Epithelial cell of proximal tubule (primary cell): ENCODE data around the gene ZBTB17. TPM values are rescaled to one million over a fixed set of nuclear protein-coding genes. Genes with fewer than 3 reads are reported as not detected.
A peak's percentile ranks its signal among the peaks of the same experiment; 100 is the strongest.

ENCODE experiments used
- DNase-seq: peaks from one replicate; pipeline ENCODE4 v3.0.0-alpha.2; 2011; ENCODE audit warnings: low read depth
- H3K4me3 ChIP-seq: 2 replicates; pipeline ENCODE4 v1.5.1; 2011; ENCODE audit warnings: low read depth, mild to moderate bottlenecking, low read length
- total RNA-seq: library from RNA; depleted of rRNA; stranded (reverse); fragments of >200 nt; gene quantifications from 2 replicates; pipeline ENCODE4 v1.2.3, GENCODE V29; 2015
- TF ChIP-seq, protein P1 (sequence below): conservative IDR thresholded peaks from 2 replicates; pipeline ENCODE4 v1.5.1; 2012; ENCODE audit warnings: low read depth, mild to moderate bottlenecking, low read length

The ZBTB17 gene
- total RNA-seq, 1 donor from 2014 or later, result 22.5 TPM

DNA sequence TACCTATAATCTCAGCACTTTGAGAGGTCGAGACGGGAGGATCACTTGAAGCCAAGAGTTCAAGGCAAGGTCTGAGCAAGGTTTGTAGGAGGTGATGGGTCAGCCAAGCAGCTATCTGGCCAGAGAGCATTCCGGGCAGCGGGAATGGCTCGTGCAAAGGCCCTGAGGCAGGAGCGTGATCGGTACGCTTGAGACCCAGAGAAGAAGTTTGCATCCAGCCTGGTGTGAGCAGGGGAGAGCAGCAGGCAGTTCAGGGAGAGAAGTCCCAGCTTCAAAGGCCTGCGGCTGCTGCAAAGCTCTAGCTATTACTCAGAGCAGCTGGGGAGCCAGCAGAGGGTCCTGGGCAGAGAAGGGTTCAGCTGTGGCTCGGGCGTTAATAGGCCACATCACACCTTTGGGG lies 23.0 kb upstream of the ZBTB17 start:
- no peak overlapping the region for H3K4me3 ChIP-seq
- TF ChIP-seq, protein P1, sequence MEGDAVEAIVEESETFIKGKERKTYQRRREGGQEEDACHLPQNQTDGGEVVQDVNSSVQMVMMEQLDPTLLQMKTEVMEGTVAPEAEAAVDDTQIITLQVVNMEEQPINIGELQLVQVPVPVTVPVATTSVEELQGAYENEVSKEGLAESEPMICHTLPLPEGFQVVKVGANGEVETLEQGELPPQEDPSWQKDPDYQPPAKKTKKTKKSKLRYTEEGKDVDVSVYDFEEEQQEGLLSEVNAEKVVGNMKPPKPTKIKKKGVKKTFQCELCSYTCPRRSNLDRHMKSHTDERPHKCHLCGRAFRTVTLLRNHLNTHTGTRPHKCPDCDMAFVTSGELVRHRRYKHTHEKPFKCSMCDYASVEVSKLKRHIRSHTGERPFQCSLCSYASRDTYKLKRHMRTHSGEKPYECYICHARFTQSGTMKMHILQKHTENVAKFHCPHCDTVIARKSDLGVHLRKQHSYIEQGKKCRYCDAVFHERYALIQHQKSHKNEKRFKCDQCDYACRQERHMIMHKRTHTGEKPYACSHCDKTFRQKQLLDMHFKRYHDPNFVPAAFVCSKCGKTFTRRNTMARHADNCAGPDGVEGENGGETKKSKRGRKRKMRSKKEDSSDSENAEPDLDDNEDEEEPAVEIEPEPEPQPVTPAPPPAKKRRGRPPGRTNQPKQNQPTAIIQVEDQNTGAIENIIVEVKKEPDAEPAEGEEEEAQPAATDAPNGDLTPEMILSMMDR, result no peak
- DNase-seq, result no peak

DNA sequence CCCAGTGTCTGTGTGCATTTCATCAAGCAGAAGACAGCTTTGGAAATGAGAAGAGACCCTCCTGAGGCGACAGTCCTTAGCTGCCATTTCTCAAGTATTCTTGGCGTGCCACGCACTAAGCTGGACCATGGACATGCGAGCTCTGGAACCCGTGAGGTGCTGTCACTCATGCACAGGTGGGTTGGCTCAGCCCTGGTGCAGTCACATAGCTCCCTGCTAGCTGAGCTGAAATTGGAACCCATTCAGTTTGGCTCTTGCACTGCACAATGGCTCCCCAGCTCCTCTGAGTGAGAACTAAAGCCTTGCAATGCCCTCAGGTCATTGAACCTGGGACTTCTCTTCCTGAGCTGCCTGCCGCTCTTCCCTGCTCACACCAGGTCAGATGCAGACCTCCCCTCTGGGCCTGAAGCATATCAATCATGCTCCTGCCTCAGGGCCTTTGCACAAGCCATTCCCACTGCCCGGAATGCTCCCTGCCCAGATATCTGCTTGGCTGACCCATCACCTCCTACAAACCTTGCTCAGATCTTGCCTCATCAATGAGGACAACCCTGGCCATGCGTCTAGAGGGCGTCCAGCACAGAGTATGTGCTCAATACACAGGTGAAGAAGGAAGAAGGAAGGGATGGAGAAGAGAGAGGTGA lies 21.9 kb upstream of the ZBTB17 start:
- TF ChIP-seq, protein P1, result no peak
- no peak for DNase-seq
- no peak overlapping the region for H3K4me3 ChIP-seq

DNA sequence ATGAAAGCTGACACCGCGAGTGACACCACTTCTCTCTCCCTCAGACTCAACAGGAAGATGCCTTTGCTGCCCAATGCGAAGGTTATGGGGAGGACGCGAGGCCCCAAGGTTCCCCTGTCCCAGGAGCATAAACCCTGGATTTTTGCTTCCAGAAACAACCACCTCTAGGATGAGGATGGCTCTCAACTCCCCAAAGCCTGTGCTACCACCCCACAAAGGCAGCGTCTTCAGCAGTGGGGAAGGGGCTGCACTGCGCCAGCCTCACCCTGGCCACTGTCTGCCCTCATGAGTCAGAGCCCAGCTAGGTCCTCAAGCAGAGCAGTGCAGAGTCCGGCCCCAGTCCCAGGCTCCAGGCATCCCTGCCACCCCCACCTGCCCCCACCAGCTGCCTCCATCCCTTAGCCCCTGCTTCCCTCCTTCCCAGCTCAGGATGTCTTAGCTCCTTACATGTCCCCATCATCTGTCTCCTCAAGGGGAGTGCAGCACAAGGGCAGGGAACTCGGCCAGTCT lies 21.2 kb upstream of the ZBTB17 start:
- no peak for DNase-seq
- TF ChIP-seq, protein P1, result no peak
- no peak overlapping the region for H3K4me3 ChIP-seq

DNA sequence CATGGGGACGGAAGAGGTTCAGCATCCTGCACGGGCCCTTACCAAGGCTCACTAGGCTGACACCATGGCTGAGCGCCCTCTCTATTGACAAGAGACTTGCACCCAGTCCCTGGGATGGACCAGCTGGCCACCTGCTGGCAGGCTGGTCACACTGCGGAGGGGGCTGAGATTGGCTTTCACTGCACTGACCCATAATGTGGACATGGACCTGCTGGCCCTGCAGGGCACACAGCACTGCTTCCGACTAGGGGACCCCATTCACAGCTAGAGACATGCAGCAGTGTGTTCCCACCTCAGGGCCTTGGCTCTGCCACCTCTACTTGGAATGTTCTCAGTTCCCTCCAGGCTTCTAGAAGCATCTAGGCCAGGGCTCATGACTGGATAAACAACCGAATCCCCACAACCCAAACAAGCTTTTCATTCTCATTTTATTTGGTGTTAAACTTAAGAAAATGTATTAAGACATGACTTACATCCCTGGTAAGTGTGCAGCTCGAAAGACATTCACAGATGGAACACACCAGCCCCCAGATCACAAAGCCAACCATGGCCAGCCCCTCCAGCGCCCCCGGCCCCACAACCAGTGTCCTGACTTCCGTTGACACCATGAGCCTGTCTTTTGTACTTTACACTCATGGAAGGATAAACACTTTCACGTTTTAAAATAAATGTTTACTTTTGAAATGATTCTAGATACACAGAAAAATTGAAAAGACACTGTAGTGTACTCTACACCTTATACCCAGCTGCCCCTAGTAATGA lies 18.9 kb upstream of the ZBTB17 start:
- H3K4me3 ChIP-seq, result no peak overlapping the region
- DNase-seq, result no peak
- TF ChIP-seq, protein P1, result peak; percentile 89

DNA sequence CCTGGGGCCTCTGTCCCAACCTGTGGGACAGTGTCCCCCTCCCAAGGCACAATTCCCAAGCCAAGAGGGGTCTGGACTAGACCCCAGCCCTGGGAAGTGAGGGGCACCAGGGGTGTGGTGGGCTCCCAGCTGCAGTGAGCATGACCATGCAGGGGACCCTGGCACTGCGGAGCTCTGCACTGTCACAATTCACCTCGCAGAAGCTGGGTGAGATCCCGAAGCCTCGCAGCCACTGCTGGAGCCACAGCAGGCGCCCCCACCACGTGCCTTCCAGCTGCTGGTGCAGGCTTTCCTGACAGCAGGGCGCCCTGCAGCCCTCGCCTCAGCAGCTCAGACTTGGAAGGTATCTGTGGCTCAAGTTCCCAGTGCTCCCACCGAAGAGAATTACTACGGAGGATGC lies 18.2 kb upstream of the ZBTB17 start:
- H3K4me3 ChIP-seq, result no peak overlapping the region
- DNase-seq, result no peak
- TF ChIP-seq, protein P1, result no peak

DNA sequence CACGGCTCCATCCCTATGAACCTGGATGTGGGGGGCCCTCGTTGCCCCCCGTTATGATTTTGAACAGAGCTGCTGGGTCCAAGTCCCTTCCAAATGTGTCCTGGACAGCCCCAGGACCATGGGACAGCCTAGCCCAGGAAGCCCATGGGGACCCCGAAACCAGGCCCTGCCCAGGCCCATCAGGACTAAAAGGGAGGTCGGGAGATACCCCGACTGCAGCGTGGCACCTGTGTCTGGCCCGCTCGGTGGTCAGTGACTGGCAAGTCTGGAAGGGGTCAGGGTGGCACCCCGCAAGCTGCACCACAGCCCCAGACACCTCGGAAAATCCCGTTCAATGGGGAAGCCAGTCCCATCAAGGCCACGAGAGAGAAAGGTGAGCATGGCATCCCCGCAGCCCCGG lies 17.8 kb upstream of the ZBTB17 start:
- no peak overlapping the region for H3K4me3 ChIP-seq
- DNase-seq, result no peak
- TF ChIP-seq, protein P1, result no peak
